Activated gamma-delta T cell treated with anti-CD3 and anti-CD28 coated beads, Interleukin-2, amount 50 U/mL, for 16 hours (primary cell): ENCODE data around the gene SHANK2.

Experiments used
- DNase-seq: peaks from one replicate; pipeline ENCODE4 v3.0.0-alpha.2; 2020; ENCODE audit warnings: low read depth

The SHANK2 gene

GRCh38 chr11:71222318-71223080 is 29.9 kb downstream of the SHANK2 start:
- no peak for DNase-seq

- no peak for DNase-seq
These were observed 30.6 kb downstream of the SHANK2 start for GRCh38 chr11:71221821-71222220.

- DNase-seq, result no peak
These were observed 31.2 kb downstream of the SHANK2 start for GRCh38 chr11:71221201-71221600.

DNA sequence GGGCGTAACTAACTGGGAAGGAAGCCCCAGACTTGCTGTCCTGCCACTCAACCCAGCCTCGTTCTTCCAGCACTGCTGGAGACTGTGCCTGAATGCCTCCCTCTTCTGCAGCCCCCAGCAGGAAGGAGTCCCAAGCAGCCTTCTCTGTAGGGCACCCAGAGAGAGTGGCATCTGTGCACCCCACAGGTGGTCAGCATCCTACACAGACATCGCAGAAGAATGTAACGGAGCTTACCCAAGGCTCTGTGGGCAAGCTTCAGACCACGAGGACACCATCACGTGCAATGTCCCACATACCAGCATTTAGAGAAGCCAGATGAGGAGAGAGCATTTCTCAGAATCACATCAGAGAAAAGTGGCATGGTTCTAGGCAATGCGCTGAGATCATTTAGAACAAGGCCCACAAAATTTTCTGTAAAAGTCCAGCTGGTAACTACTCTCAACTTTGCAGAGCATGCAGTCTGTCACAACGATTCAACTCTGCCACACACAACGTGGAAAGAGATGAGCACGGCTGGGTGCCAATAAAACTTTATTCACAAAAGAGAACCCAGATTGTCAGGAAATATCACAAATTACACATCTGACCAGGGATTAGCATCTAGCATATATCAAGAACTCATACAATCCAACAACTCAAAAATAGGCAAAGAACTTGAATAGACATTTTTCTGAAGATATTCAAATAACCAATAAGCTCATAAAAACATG is 33.4 kb downstream of the SHANK2 start:
- DNase-seq, result no peak

- DNase-seq, result no peak
These were observed 36.9 kb downstream of the SHANK2 start for GRCh38 chr11:71215425-71215965.

- DNase-seq, result no peak
These were observed 37.6 kb downstream of the SHANK2 start for GRCh38 chr11:71214553-71215424.

GRCh38 chr11:71213696-71214552 is 38.5 kb downstream of the SHANK2 start:
- DNase-seq, result no peak

DNA sequence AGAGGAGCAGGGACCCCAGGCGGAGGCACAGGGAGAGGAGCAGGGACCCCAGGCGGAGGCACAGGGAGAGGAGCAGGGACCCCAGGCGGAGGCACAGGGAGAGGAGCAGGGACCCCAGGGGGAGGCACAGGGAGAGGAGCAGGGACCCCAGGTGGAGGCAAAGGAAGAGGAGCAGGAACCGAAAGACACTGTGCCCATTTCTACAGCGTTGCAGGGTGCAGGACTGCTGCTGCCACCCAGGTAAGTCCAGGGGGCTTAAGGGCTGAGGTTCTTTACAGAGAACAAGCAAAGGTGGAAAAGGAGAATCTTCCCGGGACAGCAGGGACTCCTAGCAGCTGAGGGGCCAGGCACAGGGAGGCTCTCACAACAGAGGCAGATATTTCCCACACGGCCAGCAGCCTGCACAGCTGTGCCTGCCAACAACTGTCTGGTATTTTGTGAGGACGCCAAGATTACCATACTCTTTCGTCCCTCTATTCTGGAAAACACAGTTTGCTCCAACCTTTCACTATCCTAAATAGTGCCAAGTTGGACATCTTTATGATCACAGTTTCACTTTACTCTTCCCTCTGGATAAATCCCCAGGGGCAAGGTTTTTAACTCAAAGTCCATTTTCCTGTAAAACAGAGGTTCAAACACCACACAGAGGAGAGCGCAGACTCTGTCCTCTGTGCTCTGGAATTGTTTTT is 39.4 kb downstream of the SHANK2 start:
- DNase-seq, result no peak

- no peak for DNase-seq
These were observed 40.7 kb downstream of the SHANK2 start for GRCh38 chr11:71211631-71212030.

- DNase-seq, result no peak
These were observed 41.5 kb downstream of the SHANK2 start for GRCh38 chr11:71210861-71211260.

- no peak for DNase-seq
These were observed 42.7 kb downstream of the SHANK2 start for GRCh38 chr11:71209656-71210055.

DNA sequence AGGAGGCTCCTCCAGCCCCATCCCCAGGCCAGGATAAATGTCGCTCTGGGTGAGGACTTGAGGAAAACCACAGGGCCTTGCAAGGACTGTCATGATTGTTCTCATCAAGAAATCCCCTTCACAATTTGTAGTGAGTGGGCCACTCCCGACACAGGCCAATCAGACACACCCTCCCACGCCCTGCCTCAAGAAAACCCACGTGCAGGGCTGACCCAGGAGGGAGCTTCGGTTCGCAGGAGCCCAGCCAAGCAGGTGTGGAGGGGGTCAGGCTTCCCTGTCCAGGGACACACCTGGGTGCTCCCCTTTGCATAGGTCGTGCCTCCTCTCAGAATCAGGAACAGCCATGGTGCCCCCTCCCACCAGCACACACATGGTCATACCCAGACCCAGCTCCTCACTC is 43.2 kb downstream of the SHANK2 start:
- no peak for DNase-seq

GRCh38 chr11:71208011-71208774 is 44.2 kb downstream of the SHANK2 start:
- no peak for DNase-seq

GRCh38 chr11:71207563-71207962 is 44.8 kb downstream of the SHANK2 start:
- no peak for DNase-seq

DNA sequence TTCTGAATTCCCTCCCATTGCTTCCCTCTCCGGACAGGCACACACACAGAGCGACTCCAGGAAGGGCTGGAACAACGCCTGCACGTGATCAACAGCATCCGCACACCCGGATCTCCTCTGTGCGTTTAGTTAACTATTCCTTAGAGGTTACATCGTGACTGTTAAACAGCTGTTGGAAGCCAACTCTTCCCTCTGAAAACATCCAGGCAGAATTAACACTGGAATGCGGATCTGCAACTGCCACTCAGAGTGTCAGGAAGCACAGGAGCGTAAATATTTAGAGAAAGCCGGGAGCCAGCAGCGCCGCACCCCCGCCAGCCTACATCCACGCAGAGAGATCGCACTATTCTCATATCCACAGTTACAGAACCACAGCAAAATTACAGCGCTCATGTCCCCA is 46.2 kb downstream of the SHANK2 start:
- no peak for DNase-seq

DNA sequence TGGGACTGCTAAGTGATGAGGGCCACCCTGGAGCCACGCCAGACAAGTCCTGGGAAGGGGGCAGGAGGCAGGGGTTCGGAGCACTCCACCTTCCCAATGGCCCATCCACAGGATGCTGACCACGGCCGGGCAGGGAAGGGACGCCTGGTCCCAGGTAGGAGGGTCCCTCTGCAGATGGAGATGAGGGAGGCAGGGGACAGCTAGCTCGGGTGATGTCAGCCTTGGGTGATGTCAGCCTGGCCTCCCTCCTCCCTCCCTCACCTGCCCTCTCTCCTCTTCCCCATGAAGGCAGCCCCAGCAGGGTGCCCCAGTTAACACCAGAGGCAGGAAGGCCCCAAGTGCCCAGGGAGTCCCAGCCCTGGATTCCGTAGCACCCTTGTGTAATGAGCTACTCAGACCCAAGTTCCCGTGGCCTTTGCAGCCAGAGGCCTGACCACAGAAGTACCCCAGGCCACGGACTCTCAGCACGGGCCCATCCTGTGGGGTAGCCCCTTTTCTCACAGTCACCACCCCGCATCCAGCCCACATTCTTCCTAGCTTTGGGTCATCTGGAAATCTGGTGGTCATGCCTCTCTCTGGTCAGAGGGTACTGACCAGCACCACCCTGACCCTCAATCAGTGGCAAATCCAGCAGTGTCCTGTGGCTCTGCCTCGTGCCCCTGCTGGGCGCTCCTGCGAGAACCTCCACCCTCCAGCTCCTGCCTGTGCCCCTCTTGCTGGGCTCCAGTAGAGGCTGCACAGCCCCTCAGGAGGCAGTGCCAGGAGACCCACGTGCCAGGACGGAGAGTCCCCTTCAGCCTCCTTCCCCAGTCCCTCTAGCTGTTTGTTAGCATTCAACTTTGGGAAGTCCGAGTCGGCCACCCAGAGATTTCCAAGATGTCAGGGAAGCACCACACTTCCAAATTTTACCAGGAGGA is 47.4 kb downstream of the SHANK2 start:
- no peak for DNase-seq

- no peak for DNase-seq
These were observed 48.1 kb downstream of the SHANK2 start for GRCh38 chr11:71204294-71204693.

DNA sequence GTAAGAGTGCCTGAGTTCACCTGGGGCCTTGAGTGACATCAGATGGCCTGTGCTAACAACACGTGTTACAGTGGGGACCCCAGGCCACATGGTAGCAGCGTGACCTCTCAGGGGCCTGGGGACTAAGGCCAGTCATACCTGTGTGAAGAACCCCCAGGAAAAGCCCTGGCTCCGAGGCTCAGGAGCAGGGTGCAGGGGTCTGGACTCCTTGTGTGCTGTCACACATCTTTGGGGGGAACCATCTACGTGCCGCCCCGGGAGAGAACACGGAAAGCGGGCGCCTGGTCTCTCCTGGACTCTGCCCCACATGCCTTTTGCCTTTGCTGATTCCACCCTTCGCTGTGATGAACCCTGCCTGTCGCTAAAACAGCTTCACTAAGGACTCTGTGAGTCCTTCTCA is 48.7 kb downstream of the SHANK2 start:
- no peak for DNase-seq

DNA sequence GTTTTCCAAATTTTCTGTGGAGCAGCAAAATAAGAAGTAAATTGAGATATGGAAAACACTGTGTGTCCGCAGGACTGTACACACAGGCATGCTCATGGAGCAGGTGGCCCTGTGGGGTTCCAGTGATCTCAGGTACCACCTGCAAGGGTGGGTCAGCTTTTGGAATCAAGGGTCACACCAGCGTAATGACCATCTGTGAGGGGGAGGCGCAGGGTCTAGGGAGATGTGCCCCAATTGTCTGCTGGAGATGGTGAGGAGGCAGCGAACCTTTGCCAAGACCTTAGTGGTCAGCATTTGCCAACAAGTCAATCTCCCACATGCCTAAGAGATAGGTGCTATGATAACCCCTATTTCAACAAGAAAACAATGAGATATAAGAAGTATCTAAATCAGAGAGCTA is 49.4 kb downstream of the SHANK2 start:
- no peak for DNase-seq
